ENCODE results near the gene LXN.
"Not testable (repeated sequence)": the region's sequence is repeated elsewhere in the genome, so short reads cannot be mapped to it uniquely, and the experiment has no call there.

LXN gene

DNA sequence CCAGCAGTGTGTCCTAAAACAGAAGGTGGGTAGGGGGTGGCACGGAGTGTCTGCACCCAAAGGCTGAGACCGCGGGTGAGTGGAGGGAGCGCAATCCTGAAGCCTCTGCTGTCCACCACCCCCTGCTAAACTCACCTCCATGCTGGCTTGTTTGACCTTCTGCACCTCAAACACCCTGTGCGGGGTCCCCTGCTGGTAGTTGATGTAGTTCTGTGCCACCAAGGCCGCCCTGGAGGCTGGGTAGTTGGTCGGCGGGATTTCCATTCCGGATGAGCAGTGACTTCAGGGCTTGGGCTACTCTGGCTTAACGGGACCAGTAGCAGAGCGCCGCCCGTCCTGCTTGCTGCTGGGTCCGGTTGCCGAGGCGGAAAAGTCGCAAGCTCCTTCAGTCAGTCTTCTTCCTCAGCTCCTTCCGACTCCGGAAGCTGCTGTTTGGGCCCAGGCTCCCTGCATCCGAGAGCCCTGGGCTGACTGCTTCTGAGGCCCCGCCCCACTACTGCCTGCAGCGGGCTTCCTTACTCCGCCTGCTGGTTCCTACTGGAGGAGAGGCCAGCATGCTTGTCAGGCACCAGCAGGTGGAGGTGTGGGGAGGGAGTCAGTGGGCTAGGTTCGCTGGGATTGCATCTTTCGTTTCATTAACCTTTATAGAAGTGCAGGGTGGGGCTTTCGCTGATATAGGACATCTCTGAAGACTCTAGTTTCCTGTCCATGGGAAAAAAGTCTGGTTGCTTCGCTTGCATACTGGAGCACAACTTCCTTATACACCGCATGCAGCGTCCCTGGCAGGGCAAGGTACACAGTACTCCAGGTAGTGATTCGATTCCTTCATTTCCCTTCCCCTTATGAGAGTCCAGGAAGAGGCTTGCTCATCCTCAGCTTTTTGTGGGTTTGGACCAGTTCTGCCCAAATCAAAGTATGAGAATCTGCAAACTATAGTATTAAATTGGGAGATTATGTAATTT lies at the start of gene LXN:
LXN (minus strand) TSS at position 434 of the 962 bp plus-strand sequence; CDS start at position 264, 170 bp downstream.
- DNase-seq (ENCODE audit: low read depth in 2 of 2), result peak; percentile 52

DNA sequence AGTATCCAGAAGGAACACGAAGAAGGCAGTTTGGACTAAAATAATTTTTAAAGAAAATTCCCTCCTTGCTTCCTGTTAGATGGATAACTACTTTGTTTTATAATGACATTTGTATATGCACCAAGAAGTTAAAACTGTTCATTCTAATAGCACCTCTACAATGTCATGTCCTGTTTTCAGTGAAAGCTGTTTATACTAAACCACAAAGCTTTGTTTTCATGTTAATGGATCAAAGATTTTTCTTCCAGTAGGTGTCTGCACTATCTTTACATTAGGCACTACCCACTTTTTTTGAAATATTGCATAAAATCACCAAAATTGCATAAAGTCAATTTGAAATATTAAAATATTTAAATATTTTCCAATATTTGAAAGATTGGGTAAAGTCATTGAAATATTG lies 49.7 kb upstream of the LXN start:
- DNase-seq (ENCODE audit: low read depth in 2 of 2), result no peak

DNA sequence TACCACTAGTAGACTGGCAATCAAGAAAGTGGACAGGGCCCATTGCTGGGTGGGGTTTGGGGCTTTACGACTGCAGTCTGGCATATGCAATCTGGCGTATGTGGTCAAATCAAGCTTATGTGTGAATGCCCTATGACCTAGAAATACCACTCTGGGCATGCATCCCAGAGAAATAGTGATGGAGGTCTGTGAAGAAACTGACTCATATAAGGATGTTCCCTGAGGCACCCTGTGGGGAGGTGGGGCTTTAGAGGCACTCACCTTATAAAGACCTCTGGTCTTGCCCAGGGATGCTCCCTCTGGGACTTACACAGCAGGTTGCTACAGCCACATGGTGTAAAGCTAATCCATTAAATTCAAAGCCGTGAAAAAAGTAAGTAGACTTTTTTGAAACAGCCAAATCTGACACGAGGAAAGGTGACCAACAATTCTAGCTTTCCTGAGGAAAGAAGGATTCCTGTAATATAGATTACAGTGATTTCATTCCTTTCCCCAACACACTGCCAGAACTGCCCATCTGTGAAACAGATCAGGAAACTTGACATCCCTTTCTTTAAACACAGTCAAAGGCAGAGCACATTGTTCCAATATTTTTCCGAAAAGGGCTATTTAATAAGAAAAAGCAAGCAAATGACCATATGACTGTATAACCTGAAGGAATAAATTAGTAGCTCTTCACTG lies 46.2 kb upstream of the LXN start:
- no peak for DNase-seq (ENCODE audit: low read depth in 2 of 2)

- no peak for DNase-seq (ENCODE audit: low read depth in 2 of 2)
Measured at GRCh38 chr3:158717576-158717975, 45.1 kb upstream of the LXN start.

- DNase-seq (ENCODE audit: low read depth in 2 of 2), result no peak
Measured at GRCh38 chr3:158713094-158713499, 40.6 kb upstream of the LXN start.

- no peak for DNase-seq (ENCODE audit: low read depth in 2 of 2)
Measured at GRCh38 chr3:158712443-158712842, 40.0 kb upstream of the LXN start.

DNA sequence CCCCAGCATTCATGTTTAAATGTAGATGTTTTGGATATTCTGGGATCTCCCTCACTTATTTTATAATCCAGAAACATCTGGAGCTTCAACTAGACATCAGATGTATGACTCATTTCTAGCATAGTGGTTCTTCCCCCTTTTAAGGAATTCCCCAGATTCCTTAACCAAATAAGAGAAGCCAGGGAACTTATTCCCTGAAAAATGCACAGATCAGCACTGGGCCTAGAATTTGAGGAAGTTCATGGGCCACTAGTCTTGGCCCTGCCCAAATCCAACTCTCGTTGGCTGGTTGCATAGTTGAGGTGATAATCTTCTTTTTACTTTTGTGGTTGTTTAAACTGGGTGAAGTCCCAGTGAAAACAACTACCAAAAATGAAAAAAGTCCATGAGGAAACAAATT lies 39.4 kb upstream of the LXN start:
- no peak for DNase-seq (ENCODE audit: low read depth in 2 of 2)

DNA sequence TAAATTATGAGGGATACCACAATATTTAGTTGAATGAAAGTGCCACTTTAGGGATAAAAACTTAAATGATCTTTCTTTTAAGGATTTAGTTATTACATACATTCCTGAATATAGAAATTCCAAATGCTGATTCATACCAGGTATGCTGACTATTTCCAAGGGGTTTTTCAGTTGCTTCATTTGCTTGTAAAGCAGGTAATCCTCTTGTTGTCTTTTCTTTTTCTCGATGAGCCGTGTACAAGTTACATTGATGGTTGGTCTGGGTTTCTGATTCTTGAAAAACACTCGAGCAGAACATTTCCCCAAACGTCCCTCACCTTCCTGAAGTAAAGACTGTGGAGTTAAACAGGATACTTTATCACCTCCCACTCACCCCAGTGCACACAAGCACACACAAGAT lies 38.2 kb upstream of the LXN start:
- DNase-seq (ENCODE audit: low read depth in 2 of 2), result no peak

- no peak for DNase-seq (ENCODE audit: low read depth in 2 of 2)
Measured at GRCh38 chr3:158709666-158710083, 37.2 kb upstream of the LXN start.

DNA sequence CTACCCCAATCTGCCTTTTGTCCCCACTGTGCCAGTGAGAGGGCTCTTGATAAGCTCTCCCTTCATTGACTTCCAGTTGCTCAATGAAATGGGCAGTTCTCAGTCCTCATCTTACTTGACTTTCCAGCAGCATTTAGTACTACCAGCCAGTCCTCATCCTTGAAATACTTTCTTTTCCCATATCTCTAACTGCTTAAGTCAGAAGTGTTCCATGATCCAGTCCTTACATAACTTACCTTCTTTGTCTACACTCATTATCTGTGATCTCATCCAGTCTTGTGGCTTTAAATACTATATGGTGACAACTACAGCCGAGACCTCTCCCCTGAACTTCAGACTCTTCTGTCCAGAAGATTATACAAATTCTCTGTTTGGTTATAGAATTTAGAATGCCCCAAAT lies 31.1 kb upstream of the LXN start:
- no peak for DNase-seq (ENCODE audit: low read depth in 2 of 2)

GRCh38 chr3:158702815-158703481 lies 30.5 kb upstream of the LXN start:
- no peak for DNase-seq (ENCODE audit: low read depth in 2 of 2)

DNA sequence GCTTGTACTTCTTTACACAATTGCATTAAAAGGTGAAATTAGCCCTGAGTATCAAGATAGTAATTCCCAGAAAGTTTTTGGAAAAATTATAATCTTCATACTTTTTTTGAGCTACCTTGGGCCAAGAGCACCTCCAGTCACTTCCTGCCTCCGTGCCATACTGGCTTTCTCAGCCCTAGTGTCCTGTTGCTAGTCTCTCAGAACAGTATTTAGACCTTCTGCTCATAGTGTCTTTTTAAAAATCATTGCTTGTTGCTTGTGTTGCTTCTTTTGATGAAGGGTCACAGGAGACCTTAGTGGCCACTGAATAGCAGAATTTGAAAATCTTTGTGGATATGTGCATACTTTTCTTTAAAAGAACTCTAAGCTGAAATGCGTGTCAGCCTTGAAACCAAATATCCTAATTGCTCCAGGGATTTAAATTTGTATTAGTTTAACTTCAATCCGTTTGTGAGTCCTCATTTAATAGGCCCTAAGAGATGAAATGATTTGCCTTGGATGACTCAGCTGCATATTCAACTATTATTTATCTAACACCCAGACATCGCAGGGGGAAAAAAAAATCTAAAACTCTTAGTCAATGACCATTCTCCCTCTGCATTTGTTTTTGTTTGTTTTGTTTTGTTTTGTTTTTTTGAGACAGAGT lies 29.1 kb upstream of the LXN start:
- DNase-seq (ENCODE audit: low read depth in 2 of 2), result no peak

- no peak for DNase-seq (ENCODE audit: low read depth in 2 of 2)
Measured at GRCh38 chr3:158700559-158700958, 28.1 kb upstream of the LXN start.

- no peak for DNase-seq (ENCODE audit: low read depth in 2 of 2)
Measured at GRCh38 chr3:158696618-158697017, 24.2 kb upstream of the LXN start.

DNA sequence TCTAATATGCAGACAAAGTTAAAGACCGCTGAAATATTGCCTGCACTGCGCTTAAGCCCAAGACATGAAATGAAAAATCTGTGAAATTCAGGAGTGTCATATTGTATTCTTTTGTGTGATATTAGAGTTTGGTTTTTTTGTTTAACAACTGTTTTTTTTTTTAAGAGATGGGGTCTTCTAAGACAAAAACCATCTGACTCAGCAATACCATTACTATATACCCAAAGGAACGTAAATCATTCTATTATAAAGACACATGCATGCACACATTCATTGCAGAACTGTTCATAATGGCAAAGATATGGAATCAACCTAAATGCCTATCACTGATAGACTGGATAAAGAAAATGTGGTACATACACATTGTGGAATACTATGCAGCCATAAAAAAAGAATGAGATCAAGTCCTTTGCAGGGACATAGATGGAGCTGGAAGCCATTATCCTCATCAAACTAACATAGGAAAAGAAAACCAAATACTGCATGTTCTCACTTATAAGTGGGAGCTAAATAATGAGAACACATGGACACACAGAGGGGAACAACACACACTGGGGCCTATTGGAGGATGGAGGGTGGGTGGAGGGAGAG lies 21.5 kb upstream of the LXN start:
- DNase-seq (ENCODE audit: low read depth in 2 of 2), result not testable (repeated sequence)

- DNase-seq (ENCODE audit: low read depth in 2 of 2), result no peak
Measured at GRCh38 chr3:158685159-158685558, 12.7 kb upstream of the LXN start.

- DNase-seq (ENCODE audit: low read depth in 2 of 2), result no peak
Measured at GRCh38 chr3:158683230-158683962, 10.9 kb upstream of the LXN start.

DNA sequence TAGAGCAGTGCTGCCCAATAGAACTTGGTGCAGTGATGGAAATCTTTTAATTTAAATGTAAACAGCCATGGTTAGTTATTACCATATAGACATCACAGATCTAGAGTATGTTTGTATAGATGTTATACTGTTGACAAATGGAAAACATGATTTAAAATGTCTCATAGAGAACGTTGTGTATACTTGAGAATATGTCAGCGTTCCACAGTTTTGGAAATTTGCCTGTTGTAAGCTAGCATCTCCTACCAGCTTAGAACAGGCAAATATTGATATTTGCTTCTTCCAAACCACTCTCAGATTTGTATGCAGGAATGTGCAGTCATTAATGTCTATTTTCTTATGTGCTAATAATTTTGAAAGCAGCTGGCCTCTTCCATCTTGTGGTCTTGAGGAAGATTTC lies 8.4 kb upstream of the LXN start:
- no peak for DNase-seq (ENCODE audit: low read depth in 2 of 2)

GRCh38 chr3:158679547-158680000 lies 7.1 kb upstream of the LXN start:
- no peak for DNase-seq (ENCODE audit: low read depth in 2 of 2)

- no peak for DNase-seq (ENCODE audit: low read depth in 2 of 2)
Measured at GRCh38 chr3:158678687-158679086, 6.2 kb upstream of the LXN start.

- no peak for DNase-seq (ENCODE audit: low read depth in 2 of 2)
Measured at GRCh38 chr3:158671821-158672214, 630 bp downstream of the LXN start.
